OCI-LY3 (cell line): ENCODE results near the gene INSIG1.

Source experiments
- CTCF ChIP-seq: fragments of 200-600, 300-600 bp; sonication (generic); IDR thresholded peaks from 2 replicates; pipeline ENCODE4 v1.5.1; 2014; ENCODE audit warnings: antibody characterized with exemption, low read length, low read depth
- EZH2phosphoT487 ChIP-seq: fragments of 200-600 bp; shearing (Covaris generic); IDR thresholded peaks from 2 replicates; pipeline ENCODE4 v1.6.1; 2018; ENCODE audit warnings: antibody characterized with exemption, mixed run types, low read depth

DNA sequence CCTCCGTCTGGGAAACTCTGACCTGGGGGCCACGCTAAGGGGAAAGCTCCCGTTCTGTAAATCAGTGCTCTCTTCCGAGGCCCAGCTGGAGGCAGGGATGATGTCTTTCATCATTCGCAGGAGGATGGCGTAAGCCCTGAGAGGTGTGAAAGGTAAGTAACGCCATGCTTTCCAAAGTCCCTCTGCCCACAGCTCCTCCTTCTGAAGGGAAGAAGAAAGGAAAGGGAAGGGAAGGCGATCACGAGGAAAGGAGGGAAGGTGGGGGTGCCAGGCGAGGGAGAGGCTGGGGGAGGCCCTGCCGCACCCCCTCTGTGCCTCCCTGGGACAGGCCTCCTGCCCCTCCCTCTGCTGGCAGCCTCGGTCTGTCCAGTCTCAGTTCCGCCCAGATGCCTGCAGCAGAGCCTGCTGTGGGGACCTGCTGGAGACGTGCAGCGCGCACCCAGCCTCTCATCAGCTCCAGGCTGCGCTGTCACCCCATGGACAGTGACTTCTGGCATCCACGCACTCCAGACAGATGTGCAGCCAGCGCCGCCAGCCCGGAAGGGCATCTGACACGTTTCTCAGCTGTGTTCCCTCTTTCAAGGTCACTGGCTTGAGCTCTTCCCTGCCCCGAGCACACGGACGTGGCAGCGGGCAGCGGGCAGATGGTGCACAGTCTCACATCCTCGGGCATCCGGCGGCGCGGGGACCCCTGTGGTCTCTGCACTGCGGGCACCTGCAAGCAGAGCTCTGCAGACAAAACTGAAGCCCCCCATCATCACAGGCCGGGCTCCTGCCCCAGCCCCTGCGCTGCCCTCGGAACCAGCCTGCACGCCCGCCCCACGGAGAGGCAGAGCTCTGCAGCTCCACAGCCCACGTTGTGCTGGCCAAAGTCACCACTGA lies 60.6 kb downstream of the INSIG1 start:
- TF ChIP-seq CTCF, result peak; percentile 19
- TF ChIP-seq EZH2phosphoT487, result no peak
